ENCODE results near the gene F7.

The F7 gene

DNA sequence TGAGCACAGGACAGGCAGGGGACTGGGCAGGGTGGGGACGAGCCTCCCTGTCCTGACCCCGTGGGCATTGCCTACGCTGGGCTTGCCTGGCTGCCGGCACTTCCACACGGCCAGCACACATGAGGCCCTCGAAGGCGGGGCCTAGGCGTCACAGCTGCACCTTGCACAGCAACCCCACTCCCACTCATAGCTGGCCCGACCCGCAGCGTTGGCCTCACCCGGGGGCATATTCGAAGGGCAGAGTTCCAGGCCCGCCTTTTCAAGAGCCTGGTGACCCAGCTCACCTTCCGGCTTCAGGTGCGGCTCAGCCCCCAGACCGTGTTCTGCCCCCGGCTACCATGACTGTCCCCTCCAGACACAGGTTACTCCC is 36.0 kb downstream of the F7 start:
- DNase-seq: no peak

DNA sequence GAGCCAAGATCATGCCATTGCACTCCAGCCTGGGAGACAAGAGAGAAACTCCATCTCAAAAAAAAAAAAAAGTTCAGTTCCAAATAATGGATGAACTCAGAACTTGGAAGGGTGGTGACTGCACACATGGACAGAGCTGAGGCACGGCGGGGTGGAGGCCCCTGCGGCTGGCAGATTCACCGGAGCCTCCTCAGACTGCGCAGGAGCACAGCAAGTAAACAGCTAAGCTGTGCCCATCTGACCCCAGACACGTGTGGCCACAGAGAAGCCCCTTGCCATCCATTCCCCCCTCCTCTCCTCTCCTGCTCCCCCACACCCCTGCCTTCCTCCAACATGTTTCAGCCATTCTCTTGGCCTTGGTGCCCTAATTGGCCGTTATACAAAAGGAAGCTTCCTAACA is 37.3 kb downstream of the F7 start:
- DNase-seq: no peak

DNA sequence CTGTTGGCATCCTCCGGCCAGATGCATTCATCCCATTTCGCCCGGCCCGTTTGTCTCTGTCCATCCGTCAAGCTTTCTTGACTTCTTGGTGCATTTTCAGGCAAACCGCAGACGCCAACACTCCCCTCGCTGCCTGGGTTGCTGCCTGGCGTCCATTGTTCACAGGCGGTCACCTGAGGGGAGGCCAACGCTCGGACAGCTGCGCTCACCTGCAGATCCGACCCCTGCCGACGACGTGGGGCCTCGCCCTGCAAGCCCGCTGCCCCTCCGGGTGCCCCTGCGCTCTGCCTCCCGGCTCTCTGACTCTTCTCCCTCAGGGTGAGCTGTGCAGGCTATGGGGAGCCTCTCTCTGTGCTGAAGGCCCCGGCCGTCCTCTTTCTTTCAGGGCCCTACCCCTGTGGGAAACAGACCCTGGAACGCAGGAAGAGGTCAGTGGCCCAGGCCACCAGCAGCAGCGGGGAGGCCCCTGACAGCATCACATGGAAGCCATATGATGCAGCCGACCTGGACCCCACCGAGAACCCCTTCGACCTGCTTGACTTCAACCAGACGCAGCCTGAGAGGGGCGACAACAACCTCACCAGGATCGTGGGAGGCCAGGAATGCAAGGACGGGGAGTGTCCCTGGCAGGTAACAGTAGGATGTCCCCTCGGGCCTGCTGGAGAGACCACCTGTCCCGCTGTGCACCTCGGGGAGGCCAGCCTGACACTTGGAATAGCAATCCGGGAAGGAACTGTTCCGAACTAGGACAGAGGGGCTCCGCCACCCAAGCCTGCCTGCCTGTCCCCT is 38.1 kb downstream of the F7 start:
- DNase-seq: no peak

DNA sequence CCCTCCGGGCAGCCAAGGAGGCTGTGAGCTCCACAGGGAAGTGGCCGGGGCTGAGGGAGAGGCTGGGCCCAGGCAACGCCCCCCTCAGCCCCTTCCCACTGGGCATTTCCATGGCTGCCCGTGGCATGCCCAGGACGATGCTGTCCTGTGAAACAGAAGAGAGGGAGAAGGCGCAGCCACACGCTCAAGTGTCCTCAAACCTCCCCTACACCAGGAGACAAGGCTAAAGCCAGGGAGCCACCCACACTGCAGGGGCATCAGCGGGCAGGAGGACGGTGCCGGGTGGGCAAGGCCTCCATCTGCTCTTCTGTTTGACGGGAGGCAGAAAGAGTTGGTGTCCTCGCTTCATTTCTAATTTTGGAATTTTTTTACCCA is 38.7 kb downstream of the F7 start:
- DNase-seq: no peak

DNA sequence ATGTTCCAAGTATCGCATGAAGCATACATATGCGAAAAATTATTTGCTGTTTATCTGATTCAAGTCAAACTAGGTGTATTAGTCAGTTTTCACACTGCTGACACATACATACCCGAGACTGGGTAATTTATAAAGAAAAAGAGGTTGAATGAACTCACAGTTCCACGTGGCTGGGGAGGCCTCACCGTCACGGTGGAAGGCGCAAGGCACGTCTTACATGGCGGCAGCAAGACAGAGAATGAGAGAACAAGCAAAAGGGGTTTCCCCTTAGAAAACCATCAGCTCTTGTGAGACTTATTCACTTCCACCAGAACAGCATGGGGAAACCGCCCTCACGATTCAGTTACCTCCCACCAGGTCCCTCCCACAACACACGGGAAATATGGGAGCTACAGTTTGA is 39.9 kb downstream of the F7 start:
- no peak for DNase-seq

DNA sequence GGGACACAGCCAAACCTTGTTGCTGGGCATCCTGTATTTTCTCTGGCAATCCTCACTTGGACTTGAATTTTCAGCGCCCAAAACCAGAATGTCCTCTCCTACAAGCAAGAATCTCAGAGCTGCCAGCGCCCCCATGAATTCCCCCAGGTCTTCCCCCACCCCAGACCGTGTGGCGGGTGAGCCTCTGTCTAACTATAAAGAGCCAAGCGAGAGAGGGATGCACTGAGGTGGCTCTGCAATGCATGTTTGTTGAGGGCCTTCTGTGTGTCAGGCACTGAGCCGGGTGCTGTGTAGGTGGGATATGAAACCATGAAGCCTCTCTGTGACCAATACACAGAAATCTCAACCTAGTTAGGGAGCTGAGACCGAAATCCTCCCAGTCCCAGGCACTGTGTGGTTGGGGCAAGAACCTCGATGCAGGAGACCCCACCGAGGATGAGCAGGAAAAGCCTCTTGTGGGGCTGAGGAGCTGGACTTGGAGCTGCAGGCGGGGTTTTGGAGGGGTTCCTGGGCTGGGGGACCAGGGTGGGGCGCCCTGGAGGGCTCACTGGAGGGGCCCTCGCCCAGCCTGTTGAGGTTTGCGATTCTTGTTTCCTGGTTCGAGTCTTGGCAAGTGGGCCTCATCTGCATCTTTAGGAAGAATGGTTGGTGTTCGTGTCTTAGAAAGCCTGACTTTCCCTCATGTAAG is 40.5 kb downstream of the F7 start:
- DNase-seq: no peak

DNA sequence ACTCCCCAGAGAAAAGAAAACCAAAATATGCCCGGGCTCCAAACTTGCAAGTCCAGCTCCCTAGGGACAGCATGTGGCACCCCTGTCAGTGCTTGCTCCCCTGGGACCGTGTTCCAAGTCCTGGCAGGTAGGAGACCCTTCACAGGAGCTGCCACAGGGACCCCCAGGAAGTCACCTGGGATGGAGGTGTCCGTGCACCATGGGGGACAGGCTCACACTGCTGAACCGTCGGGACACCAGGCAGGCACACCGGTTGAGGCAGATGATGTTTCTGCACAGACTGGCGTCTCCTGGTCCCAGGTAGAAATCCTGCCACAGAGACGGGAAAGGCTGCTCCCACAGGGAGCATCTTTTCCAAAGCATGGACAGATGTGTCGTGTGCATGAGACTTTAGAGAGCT is 41.2 kb downstream of the F7 start:
- no peak for DNase-seq

DNA sequence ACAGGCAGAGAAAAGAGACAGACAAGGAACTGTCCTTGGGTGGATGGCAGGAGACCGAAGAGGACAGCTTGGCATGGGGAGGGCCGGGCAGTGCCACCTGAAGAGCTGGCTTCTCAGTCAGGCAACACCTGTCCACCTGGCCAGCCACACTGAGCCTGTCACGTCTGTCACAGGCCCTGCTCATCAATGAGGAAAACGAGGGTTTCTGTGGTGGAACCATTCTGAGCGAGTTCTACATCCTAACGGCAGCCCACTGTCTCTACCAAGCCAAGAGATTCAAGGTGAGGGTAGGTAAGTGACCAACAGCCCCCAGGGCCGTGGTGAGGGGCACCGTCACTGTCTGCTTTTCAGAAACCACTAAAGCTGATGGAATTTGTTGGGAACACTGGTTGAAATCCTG is 41.6 kb downstream of the F7 start:
- no peak for DNase-seq

DNA sequence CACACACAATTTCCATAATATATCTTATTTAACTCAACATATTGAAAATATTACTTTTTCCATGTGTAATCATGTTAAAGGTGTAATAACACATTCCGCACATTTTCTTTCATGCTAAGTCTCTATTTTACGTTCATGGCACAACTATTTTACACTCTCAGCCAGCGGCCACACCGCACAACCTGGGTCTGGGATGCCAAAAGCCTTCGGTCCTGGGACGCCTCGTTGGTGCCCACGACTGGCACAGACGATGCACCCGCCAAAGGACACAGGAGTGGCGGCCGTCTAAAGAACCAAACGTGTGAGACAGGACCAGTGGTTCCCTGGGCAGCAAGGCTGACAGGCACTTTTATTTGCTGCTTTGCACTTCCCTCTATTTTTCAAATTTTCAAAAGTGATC is 42.8 kb downstream of the F7 start:
- DNase-seq: no peak

DNA sequence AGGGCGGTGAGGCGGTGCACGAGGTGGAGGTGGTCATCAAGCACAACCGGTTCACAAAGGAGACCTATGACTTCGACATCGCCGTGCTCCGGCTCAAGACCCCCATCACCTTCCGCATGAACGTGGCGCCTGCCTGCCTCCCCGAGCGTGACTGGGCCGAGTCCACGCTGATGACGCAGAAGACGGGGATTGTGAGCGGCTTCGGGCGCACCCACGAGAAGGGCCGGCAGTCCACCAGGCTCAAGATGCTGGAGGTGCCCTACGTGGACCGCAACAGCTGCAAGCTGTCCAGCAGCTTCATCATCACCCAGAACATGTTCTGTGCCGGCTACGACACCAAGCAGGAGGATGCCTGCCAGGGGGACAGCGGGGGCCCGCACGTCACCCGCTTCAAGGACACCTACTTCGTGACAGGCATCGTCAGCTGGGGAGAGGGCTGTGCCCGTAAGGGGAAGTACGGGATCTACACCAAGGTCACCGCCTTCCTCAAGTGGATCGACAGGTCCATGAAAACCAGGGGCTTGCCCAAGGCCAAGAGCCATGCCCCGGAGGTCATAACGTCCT is 43.4 kb downstream of the F7 start:
- no peak for DNase-seq

DNA sequence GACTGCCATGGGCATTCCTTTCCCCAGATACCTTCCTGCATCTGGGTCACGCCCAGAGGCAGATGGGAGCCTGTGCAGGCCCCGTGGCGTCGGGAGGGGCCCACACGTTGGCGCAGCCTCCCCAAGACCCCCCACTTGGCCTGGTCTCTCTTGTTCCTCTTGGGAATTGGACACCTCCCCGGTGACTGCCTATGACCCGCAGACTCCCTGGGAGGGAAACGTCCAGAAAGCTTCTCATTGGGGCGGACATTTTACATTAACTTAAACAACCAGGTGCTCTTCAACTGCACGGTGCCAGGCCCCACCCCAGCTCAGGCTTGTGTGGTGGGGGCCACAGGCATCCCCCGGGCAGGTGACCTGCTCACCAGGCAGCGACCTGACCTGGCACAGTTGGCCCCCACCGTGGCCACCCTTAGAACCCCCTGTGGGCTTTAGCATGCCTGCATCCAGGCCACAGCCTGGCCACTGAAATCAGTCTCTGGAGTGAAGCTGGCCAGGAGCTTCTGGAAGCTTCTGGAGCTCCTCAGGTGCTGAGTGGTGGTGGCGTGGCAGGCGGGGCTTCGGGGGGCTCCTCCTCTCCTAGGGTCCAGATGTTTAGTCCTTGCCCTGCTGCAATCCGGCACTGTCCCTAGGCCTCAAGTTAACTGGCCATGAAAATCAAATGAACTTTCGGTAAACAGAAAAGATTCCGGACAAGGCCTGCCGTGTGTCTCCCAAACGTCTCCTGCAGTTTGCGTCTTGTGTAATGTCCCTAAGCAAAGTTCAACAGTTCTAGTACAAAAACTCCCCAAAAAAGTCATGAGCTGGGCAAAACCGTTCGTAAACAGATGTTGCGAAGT is 44.3 kb downstream of the F7 start:
- no peak for DNase-seq

DNA sequence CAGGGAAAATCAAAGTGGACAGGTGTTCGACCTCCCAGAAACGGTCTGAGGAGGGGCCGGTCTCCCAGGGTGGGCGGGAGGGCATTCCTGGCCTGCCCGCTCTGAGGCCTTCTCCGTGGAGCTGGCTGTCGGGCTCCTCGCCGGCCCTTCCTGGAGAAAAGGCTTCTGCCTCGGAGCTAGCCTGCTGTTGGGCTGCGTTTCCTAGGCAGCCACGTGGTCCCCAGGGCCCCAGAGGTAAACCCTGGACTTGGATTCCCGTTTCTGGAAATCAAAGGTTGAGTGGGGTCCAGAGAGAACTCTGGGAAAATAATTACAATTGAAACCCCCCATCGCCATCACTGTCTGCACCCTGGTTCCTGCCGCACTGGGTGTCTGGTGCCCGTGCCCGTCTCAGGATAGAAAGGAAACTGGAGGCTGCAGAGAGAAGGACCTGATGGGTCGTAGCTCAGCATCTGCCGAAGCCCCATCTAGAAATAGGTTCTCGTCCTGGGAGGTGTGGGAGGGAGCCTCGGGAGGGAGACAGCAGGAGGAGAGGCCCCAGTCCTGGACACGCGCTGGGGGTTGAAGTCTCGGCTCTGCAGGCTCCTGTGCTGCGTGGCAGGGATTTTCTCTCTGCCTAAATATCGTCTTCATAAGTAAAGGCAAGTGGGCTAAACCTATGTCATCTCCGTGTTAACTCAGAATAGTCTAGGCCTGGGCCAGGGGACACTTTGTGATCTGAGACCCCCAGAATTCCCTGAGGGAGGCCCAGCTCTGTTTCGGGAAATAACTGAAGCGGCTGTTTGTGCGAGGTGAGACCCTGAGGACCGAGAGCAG is 45.2 kb downstream of the F7 start:
- no peak for DNase-seq

DNA sequence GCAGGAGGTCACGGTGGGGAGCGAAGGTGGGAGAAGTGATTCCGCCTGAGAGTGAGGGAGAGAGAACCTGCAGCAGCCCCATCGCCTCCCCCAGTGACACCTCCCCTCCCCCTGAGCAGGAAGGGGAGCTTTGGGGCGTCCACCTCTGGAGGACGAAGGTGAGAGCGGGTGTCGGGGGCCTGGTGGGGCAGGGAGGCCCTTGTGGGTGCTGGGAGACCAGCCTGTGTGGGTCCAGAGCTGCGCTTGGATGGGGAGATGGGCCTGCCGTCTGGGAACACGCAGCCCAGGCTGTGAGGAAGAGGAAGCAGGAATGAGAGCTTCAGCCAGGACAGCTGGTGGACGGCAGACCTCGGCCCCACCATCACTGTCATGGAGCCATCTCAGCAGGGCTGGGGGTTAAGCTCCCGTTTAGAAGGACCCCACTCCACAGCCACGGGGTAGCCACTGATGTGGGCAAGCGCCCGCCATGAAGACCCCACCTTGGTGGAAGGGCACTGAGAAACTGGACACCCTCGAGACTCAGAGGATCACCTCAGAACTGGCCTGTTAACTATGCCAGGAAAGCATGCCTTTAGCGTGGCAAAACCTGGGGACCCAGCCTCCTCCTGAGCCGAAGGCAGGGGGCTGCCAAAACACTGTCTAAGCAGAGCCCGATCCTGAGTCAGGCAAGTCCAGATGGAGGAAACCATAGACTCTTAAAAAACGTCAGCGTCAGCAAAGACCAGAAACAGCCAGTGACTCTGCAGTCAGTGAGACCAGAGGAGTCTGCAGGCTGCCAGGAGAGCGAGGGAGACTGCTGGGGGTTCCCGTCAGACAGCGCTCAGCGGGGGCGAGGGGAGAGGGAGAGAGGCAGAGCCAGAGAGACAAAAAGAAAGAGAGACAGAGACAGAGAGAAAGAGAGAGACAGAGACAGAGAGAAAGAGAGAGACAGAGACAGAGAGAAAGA is 46.4 kb downstream of the F7 start:
- no peak for DNase-seq

DNA sequence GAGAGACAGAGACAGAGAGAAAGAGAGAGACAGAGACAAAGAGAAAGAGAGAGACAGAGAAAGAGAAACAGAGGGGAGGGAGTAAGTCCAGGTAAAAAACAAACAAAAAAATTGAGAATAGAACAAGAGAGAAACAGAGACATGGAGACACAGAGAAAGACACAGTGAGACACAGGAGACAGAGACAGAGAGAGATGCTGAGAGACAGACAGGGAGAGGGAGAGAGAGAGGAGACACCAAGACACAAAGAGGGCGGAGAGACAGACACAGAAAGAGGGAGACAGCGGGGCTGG is 47.0 kb downstream of the F7 start:
- no peak for DNase-seq

DNA sequence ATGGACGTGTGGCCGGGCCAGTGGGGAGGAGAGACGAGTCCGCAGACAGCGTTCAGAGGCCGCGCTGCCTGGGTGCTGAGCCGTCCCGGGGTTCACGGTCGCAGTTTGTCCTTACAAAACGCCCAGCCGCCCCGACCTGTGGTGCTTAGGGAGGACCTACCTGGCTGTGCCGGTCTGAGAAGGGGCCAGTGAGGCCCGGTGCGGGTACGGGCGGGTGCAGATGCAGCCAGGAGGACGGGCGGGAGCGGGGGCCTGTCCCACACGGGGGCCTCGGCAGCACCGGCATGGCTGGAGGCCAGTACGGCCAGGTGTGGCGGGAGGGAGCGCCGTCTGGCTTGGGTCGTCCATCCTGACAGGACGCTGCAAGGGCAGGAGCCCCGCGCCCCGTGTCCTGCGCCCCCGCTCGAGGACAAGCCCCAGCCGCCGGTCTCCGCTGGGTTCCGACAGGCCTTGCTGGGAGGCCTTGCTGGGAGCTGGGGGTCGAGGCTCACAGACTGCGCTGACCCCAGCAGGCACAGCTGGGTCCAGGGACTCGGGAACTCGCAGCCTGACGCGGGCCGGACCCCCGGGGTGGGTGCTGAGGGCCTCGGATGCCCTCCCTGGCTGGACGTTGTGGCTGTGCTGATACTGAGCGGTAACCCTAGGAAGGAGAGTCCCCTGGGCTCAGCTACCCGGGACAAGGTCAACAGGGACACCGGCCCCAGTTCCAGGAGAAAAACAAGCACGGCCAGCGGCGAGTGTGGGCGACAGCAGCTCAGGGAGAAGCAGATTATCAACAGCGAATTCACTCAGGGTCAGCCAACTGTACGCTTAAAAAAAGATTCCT is 47.6 kb downstream of the F7 start:
- no peak for DNase-seq

DNA sequence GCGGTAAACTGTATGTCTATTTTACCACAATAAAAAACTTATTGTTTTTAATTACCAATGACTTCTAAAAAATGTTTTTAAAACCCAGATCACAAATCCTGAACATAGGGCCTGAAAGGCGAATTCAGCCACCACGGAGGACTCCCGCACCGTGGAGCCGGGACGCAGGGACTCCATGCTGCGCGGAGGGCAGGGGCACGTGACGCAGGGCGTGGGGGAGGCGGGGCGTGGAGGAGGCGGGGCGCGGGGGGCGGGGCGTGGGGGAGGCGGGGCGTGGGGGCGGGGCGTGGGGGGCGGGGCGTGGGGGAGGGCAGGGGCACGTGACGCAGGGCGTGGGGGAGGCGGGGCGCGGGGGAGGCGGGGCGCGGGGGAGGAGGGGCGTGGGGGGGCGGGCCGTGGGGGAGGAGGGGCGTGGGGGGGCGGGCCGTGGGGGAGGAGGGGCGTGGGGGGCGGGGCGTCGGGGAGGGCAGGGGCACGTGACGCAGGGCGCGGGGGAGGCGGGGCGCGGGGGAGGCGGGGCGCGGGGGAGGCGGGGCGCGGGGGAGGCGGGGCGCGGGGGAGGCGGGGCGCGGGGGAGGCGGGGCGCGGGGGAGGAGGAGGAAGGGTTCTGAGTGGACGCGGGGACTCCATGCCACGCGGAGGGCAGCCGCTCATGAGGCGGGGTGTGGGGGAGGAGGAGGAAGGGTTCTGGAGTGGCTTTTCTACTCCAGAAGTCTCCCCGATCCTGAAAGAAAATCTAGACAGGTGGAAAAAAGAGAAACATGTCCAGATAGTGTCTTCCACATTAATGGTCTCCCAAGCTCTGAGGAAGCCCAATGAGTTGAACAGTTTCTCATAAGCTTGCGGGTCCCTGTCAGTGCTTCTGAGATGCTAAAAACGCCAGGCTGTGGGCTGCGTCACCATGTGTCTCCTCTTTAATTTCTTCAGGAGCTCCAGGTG is 48.5 kb downstream of the F7 start:
- no peak for DNase-seq

DNA sequence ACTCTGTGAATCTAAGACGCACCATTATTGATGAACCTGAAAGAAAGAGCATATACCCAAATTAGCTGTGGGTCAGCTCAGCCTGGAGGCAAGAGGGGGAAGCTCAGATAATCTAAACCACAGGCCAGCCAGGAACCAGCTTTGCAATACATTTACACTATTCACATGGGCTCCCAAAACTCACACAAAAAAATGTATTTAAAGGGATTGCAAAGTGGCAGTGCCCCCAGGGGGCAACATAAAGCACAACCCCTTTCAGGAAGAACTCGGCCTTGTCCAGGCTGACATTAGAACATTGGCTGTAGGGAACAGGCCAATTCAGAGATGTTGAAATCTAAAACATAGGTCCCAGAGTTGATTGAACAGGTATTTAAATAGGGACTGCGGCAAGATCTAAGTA is 49.6 kb downstream of the F7 start:
- no peak for DNase-seq

DNA sequence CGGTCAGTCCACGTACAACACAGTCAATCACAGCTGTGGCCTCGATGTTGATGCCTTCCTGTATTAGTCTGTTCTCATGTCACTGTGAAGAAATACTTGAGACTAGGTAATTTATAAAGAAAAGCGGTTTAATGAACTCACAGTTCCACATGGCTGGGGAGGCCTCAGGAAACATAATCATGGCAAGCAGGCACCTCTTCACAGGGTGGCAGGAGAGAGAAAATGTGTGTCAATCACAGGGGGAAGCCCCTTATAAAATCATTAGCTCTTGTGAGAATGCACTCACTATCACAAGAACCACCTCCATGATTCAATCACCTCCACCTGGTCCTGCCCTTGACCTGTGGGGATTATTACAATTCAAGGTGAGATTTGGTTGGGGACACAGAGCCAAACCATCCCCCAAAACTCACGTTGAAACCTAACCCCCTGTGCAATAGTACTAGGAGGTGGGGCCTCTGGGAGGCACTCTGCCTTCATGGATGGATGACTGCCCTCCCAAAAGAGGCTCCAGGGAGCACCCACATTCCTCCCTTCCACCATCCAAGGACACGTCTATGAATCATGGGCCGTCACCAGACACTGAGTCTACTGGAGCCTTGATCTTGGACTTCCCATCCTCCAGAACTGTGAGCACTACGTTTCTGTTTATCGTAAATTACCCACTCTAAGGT is 50.5 kb downstream of the F7 start:
- DNase-seq: no peak
